Activated CD4-positive, CD25-positive, alpha-beta regulatory T cell treated with anti-CD3 and anti-CD28 coated beads, Interleukin-2, amount 50 U/mL, for 24 hours (primary cell): ENCODE data around the gene SCARF2.
"Not testable (repeated sequence)": the region's sequence is repeated elsewhere in the genome, so short reads cannot be mapped to it uniquely, and the experiment has no call there.

Experiments used
- ATAC-seq, 2 donors: fragments of 150-1000 bp; cut with Tn5 transposase; one replicate each; pipeline ENCODE4 v1.10.0; 2021; ENCODE audit warnings: mild to moderate bottlenecking in 1 of 2, moderate library complexity in 1 of 2

Gene SCARF2

GRCh38 chr22:20406686-20407408 is 30.8 kb downstream of the SCARF2 start:
- ATAC-seq = no peak

DNA sequence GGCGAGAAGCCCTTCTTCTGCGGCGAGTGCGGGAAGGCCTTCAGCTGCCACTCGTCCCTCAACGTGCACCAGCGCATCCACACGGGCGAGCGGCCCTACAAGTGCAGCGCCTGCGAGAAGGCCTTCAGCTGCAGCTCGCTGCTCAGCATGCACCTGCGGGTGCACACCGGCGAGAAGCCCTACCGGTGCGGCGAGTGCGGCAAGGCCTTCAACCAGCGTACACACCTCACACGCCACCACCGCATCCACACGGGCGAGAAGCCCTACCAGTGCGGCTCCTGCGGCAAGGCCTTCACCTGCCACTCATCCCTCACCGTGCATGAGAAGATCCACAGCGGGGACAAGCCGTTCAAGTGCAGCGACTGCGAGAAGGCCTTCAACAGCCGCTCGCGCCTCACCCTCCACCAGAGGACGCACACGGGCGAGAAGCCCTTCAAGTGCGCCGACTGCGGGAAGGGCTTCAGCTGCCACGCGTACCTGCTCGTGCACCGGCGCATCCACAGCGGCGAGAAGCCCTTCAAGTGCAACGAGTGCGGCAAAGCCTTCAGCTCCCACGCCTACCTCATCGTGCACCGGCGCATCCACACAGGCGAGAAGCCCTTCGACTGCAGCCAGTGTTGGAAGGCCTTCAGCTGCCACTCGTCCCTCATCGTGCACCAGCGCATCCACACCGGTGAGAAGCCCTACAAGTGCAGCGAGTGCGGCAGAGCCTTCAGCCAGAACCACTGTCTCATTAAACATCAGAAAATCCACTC is 31.5 kb downstream of the SCARF2 start:
- no peak for ATAC-seq

DNA sequence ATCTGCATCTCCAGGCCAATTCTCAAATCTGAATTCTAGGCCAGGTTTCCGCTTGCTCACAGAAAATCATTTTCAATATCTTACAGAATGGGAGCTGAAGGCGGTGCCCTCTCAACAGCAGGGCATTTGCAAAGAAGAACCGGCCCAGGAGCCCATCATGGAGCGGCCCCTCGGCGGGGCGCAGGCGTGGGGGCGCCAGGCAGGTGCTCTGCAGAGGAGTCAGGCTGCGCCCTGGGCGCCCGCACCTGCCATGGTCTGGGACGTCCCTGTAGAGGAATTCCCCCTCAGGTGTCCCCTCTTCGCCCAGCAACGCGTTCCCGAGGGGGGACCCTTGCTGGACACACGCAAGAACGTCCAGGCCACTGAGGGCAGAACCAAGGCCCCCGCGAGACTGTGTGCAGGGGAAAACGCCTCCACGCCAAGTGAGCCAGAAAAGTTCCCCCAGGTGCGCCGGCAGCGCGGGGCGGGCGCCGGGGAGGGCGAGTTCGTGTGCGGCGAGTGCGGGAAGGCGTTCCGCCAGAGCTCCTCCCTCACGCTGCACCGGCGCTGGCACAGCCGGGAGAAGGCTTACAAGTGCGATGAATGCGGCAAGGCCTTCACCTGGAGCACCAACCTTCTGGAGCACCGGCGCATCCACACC is 32.2 kb downstream of the SCARF2 start:
- ATAC-seq = no peak

DNA sequence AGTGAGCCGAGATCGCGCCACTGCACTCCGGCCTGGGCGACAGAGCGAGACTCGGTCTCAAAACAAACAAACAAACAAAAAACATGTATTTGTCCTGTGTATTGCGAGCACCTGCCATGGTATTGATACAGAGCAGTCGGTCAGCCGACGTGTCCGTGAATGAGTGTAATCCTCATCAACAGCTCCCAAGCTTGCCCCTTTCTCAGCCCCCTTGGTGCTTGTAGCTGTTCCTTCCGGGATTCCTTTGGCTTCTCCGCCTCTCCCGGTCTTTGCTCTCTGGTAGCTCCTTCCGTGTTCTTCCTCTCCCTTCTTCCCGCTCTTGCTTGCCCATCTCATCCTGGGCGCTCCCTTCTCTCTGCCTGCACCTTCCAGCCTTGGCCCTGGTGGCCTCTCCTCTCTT is 32.7 kb downstream of the SCARF2 start:
- ATAC-seq = no peak

DNA sequence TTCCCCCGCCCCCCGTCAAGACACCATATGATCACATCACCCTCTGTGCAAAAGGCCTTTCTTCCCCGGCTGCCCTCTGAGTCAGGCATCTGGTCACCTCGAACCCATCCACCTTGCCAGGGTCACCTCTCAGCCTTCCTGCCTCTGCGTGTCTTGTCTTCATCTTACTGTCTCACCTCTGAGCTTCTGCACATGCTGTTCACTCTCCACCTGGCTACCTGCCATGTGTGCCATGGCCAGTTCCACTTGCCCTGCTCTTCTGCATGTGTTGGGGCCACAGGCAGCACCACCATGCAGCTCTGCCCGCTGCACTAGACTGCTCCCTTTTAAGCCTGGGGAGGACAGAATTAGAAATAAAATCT is 33.9 kb downstream of the SCARF2 start:
- ATAC-seq = no peak

DNA sequence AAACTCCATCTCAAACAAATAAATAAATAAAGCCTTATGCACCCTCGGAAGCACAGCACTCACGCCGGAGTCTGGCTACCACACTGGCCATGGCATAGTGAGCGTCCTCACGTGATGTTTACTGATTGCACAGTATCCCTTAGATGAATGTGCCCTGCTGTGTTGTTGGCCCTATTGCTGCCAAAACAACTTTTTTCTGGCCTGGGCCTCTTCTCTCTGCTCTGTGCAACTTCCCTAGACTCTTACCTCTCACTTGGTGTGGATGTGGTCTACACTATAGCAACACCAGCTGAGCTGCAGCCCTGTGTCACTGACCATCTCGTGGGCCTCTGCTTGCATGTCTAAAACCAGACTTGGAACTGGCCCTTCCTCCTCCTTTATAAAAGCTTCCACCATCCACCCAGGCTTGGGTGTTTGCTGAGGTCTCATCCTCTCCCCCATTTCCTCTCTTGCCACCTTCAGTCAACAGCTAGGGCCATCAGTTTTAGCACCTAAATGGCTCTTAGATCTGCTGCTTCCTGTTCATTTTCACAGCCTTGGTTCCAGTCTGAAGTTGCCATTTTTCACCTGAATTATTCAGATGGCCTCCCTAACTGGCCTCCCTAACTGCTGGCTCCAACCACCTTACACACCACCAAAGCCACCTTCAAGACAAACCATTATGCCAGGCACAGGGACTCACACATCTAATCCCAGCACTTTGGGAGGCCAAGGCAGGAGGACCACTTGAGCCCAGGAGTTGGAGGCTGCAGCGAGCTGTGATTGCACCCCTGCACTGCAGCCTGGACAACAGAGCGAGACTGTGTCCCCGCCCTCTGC is 34.5 kb downstream of the SCARF2 start:
- ATAC-seq = no peak

DNA sequence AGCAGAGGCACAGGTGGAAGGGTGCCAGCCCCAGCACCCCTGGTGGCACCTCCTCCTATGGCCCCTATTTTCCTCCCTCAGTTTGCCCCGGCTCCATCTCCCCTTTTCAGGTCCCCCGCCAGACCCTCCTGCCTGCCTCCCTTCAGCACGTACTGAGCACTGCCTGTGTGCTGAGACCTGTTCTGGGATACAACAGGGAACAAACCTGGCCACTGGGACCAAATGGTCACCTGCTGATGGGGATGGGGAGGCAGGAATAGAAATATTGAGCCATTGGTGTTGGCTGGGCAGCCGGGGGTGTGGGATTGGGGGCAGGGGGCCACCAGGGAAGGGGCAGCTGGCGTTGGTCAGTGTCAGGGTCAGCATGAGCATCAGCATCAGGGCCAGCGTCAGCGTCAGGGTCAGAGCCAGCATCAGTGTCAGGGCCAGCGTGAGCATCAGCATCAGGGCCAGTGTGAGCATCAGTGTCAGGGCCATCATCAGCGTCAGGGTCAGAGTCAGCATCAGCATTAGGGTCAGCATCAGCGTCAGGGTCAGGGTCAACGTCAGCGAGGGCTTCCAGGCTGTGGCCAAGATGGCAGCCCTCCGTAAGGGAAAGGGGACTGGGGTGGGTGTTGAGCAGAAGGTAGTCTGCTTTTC is 36.1 kb downstream of the SCARF2 start:
- no peak for ATAC-seq

GRCh38 chr22:20400606-20401375 is 36.8 kb downstream of the SCARF2 start:
- ATAC-seq = no peak

GRCh38 chr22:20399866-20400605 is 37.6 kb downstream of the SCARF2 start:
- no peak for ATAC-seq

DNA sequence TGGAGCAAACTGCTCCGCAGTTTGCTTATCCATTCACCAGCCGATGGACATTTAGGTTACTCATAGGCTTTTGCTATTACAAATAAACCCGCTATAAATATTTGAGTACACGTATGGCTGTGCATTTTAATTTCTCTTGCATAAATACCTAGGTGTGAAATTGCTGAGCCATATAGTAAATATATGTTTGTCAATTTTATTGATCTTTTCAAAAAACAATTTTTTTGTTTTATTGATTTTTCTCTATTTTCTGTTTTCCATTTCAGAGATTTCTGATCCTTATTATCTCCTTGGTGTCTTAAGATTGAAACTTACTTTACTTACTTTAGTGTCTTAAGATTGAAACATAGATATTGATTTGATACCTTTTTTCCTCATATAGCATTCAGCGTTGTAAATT is 39.2 kb downstream of the SCARF2 start:
- no peak for ATAC-seq

GRCh38 chr22:20397498-20397897 is 40.1 kb downstream of the SCARF2 start:
- ATAC-seq = no peak

- no peak for ATAC-seq
Measured at GRCh38 chr22:20396639-20397038, 41.0 kb downstream of the SCARF2 start.

GRCh38 chr22:20395907-20396287 is 41.7 kb downstream of the SCARF2 start:
- ATAC-seq = no peak

DNA sequence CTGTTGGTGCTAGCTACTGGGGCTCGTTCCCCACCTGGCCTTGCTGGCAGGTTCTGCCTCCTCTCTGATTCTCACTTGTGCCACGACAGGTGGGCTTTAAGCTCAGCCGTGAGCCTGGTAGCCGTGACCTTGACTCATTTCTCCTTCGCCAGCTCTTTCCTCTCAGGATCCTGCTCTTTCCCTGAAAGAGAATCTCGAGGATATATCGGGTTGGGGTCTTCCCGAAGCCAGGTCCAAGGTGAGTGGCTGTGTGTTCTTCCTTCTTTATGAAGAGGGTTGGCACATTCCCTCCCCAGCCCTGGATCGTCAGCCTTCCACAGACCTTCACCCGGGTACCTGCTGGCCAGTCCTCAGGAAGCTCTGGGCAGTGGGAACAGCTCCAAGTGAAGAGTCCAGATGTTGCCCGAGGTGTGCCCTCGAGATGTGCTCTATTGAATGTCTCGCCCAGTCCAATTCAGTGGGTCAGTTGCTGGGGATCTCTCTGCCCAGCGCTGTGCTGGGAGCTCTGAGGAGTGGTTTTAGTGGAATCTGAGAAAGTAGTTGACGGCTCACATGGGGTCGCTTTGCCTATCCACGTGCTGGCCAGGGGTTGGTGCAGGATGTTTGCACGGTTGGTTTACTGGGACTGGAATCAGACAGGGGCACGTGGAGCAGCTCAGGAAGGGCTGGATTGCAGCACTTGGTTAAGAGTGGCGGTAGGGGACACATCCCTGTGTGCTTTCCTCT is 42.3 kb downstream of the SCARF2 start:
- ATAC-seq = no peak

DNA sequence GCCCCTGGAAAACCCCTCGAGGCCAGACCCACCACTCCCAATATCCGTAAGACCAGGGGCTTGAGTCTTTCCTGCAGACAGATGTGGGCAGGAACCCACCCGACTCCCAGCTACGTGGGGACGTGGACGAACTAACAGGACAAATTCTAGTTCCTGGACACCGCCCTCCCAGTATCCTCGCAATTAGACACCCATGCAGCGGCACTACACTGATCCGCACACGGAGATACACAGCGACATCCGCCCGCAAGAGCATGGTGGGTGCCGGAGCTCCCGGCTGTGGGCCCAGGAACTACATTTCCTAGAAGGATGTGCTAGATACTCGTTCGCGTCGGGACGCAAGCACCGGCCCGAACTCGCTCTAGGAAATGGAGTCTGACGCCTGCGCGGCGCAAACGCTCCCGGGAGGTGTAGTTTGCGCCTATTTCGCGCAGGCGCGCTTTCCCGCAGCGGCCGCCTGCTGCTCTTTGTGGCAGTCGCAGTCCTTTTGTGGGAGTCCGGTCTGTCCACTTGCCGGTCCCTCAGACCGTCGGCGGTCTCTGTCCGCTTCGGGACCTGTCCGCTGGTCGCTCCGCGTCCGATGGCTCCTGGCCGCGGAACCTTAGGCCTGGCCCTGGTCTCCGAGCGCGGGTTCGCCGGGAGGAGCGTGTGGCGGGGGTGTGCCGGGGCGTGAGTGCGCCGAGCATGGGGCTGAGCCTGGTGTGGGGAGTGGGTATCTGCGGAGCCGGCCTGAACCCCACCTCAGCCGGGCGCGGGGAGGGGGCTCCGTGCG is 43.7 kb downstream of the SCARF2 start, which contains the start of gene ZNF74:
Gene ZNF74, plus strand, starts transcription at position 447 of the 772 bp plus-strand sequence. CDS start 478 bp downstream, outside the sequence.
- ATAC-seq = peak; percentile 94 to 95

DNA sequence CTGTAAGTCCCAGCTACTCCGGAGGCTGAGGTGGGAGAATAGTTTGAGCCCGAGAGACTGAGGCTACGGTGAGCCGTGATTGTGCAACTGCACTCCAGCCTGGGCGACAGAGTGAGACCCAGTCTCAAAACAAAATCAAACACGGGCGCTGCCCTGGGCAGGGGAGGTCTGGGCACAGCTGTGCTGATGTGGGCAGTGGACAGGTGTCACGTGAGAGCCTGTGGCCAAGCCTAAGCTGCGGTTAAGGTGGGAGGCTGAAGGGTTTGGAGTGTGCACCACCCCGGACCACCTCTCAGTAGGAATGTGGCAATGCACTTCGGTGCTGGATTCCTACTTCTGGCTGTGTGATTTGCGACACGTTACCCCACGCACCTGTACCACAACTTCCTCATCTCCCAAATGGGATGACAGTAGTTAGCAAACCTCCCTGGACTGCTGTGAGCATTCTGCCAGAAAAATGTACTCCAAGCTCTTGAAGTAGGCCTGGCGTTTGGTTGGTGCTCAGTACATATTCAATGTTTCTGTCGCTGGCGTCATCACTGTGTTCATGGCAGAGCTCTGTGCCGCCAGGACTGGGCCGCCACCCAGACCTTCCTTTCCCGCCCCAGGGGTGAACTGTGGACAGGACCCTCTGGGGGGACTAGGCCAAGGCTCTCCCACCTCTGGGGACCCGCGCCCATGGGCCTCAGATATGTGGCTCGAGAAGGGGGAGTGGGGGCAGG is 44.5 kb downstream of the SCARF2 start:
- ATAC-seq = no peak

DNA sequence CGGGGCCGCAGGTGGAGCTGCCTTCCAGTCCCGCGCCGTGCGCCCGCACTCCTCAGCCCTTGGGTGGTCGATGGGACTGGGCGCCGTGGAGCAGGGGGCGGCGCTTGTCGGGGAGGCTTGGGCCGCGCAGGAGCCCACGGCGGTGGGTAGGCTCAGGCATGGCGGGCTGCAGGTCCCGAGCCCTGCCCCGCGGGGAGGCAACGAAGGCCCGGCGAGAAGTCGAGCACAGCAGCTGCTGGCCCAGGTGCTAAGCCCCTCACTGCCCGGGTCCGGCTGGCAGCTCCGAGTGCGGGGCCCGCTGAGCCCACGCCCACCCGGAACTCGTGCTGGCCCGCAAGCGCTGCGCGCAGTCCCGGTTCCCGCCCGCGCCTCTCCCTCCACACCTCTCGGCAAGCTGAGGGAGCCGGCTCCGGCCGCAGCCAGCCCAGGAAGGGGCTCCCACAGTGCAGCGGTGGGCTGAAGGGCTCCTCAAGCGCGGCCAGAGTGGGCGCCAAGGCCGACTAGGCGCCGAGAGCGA is 45.2 kb downstream of the SCARF2 start:
- not testable (repeated sequence) for ATAC-seq

GRCh38 chr22:20391222-20391621 is 46.4 kb downstream of the SCARF2 start:
- no peak for ATAC-seq
